ENCODE data around the gene ATG4A. TPM values are rescaled to one million over a fixed set of nuclear protein-coding genes. Genes with fewer than 3 reads are reported as not detected.

Gene ATG4A
- total RNA-seq, 1 donor from 2014 or later: 16.9 TPM

DNA sequence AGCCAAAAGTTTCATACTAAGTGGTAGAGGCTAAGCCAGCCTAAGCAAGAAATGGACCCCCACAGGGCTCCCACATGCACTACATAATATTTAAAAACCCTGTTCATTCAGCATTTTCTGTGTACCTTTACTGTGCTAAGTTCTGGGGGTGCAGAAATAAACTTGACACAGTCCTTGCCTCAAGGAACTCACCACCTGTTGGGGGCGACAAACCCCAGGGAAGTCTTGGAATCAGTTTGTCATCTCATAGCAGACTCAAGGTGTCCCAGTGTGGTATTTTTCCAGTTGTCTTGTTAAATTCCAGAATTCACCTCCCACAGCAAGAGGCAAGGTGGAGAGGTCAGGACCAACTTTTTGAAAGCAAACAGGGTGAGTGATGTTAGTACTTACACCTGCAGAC, 43.1 kb downstream of the ATG4A start:
- intact Hi-C loops (cut with DNase I): no loop called here
- ATAC-seq: no peak
- no peak overlapping the region for H3K27ac ChIP-seq
- H3K4me1 ChIP-seq: no peaks in the 10 kb centered on the region
- no peaks in the 10 kb centered on the region for H3K27me3 ChIP-seq
- DNase-seq: no peak
- TF ChIP-seq, protein P1, sequence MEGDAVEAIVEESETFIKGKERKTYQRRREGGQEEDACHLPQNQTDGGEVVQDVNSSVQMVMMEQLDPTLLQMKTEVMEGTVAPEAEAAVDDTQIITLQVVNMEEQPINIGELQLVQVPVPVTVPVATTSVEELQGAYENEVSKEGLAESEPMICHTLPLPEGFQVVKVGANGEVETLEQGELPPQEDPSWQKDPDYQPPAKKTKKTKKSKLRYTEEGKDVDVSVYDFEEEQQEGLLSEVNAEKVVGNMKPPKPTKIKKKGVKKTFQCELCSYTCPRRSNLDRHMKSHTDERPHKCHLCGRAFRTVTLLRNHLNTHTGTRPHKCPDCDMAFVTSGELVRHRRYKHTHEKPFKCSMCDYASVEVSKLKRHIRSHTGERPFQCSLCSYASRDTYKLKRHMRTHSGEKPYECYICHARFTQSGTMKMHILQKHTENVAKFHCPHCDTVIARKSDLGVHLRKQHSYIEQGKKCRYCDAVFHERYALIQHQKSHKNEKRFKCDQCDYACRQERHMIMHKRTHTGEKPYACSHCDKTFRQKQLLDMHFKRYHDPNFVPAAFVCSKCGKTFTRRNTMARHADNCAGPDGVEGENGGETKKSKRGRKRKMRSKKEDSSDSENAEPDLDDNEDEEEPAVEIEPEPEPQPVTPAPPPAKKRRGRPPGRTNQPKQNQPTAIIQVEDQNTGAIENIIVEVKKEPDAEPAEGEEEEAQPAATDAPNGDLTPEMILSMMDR (IDR thresholded peaks at IDR 0.05): no peak
- H3K36me3 ChIP-seq: no peaks in the 10 kb centered on the region
- H3K4me3 ChIP-seq: no peak overlapping the region
- no peaks in the 10 kb centered on the region for H3K9me3 ChIP-seq

DNA sequence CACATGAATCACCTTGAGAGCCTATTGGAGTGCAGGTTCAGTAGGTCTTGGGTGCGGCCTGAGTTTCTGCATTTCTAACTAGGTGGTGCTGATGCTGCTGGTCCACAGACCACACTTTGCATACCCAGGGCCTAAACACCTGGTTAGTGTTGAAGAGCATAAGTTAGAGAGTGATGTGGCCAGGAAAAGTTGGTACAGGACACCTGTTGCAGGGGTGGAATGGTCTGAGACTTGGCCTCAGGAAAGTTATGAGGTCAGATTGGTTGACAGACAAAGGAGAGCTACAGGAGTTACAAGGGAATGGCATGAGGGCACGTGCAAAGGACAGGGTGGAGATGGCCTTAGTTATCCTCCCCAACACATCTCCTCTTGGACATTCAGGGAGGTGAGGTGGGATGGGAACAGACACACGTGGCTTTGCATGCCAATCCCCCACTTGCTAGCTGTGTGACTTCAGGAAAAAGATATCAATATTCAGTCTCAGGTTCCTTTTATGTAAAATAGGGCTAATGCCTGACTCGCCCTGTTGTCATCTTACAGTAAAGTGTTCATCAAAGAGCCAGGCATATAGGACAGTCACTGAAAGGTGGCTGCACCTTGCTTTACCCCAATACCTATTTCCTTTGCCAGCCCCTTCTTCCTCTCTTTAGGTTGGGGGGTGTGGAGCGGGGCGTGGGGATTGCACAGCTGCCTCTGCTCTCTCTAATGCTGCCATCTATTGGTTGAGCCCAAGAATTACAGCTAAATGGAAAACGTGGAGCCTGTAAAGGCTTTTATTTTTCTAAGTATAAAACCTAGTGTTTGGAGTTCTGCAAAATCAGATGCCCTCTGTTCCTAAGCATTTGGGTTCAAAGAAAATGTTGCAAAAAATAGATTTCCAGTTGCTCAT, 47.5 kb downstream of the ATG4A start:
- TF ChIP-seq, protein P1 (IDR thresholded peaks at IDR 0.05): peak; percentile 32
- Histone ChIP-seq H3K27me3 (no peaks in the 10 kb centered on the region), H3K36me3 (no peaks in the 10 kb centered on the region), H3K4me3 (no peak overlapping the region), H3K9me3 (no peaks in the 10 kb centered on the region), H3K27ac (no peak overlapping the region), H3K4me1 (no peaks in the 10 kb centered on the region)
- intact Hi-C loops (cut with DNase I): no loop called here
- no peak for ATAC-seq
- DNase-seq: no peak

DNA sequence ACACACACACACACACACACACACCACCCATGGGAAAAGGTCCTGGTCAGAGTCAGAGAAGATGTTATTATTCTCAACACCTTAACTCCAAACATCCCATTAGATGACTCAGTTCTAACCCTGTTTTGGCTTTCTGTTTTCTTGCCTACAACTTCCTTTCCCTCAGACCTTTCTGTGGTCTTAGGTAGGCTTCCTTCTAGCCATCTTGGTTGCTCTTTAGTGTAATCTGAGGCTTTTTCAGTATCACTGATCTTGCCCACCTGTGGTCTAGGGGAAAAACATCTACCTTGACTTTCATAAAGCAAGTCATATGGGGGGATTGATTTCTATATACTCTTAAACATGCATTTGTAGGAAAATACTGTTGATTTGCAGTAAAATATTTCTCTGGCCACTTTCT, 56.9 kb downstream of the ATG4A start:
- DNase-seq: no peak
- no peak overlapping the region for H3K4me3 ChIP-seq
- H3K27me3 ChIP-seq: no peaks in the 10 kb centered on the region
- no peaks in the 10 kb centered on the region for H3K9me3 ChIP-seq
- intact Hi-C loops (cut with DNase I): no loop called here
- no peaks in the 10 kb centered on the region for H3K36me3 ChIP-seq
- ATAC-seq: no peak
- no peaks in the 10 kb centered on the region for H3K4me1 ChIP-seq
- TF ChIP-seq, protein P1 (IDR thresholded peaks at IDR 0.05): no peak
- no peak overlapping the region for H3K27ac ChIP-seq

DNA sequence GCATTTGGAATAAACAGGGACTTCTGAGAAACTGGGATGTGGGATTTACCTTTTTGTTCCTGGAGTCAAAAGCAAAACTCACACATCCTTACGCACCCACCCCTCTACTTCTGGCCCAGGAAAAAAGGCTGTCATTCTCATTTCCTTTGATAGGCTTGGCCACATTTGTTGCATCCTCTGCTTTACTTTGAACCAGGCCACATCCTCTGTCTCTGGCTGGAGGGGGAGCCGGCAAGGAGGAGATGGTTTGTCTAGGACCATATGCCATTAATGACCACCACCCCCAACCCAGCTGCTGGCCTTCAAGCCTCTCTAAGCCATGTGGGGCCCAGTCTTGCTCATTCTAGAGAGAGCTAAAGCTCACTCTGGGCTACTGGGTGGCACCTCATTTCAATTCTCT, 64.5 kb downstream of the ATG4A start:
- H3K9me3 ChIP-seq: no peaks in the 10 kb centered on the region
- ATAC-seq (no peak), DNase-seq (no peak)
- no peak overlapping the region for H3K27ac ChIP-seq
- H3K27me3 ChIP-seq: no peaks in the 10 kb centered on the region
- intact Hi-C loops (cut with DNase I): no loop called here
- TF ChIP-seq, protein P1 (IDR thresholded peaks at IDR 0.05): no peak
- H3K4me1 ChIP-seq: no peaks in the 10 kb centered on the region
- no peaks in the 10 kb centered on the region for H3K36me3 ChIP-seq
- no peak overlapping the region for H3K4me3 ChIP-seq

DNA sequence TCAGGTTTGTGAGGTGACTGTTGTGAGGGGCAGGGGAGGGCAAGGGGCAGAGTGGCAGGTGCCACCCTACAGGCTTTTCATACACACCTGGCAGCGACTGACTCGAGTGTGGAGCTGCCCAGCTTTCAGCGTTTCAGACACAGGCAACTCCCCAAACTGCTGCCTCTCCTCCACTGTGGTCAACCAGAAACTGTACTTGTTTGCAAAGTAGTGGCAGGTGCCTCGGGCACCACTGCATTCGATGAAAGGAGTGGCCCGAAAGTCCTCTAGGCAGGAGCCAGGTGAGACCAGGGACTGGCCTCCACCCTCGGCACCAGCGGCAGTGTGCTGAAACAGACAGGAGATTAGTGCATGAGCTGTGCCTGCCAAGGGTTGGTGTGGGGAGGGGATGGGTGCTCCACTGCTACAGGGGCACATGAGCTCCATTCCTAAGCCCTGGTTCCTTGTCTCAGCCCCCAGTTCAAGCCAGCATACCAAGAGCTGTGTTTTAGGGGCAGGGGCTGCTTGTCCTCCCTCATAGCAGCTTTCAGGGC, 65.4 kb downstream of the ATG4A start:
- TF ChIP-seq, protein P1 (IDR thresholded peaks at IDR 0.05): no peak
- H3K9me3 ChIP-seq: no peaks in the 10 kb centered on the region
- H3K4me3 ChIP-seq: no peak overlapping the region
- no peaks in the 10 kb centered on the region for H3K27me3 ChIP-seq
- no peaks in the 10 kb centered on the region for H3K4me1 ChIP-seq
- H3K27ac ChIP-seq: no peak overlapping the region
- intact Hi-C loops (cut with DNase I): no loop called here
- H3K36me3 ChIP-seq: no peaks in the 10 kb centered on the region
- DNase-seq (no peak), ATAC-seq (no peak)

Measured in upper lobe of right lung (tissue), 1 donor.